Thyroid gland (tissue), 4 donors: ENCODE data around the gene GPR162.

Experiments
- CTCF ChIP-seq, 6 experiments: fragments of 200-600 bp in 3 of 6; fragments of 450-650 bp in 3 of 6; sonication (generic) in 3 of 6; IDR thresholded peaks; one replicate each; pipeline ENCODE4 v1.5.1; 2016 to 2019; ENCODE audit warnings: antibody characterized with exemption in 6 of 6, mild to moderate bottlenecking in 2 of 6, inconsistent platforms in 1 of 6, moderate library complexity in 1 of 6
- POLR2A ChIP-seq, 2 donors: fragments of 450-650 bp; IDR thresholded peaks; one replicate each; pipeline ENCODE4 v1.6.1; 2017; ENCODE audit warnings: antibody characterized with exemption in 2 of 2, mild to moderate bottlenecking in 2 of 2, moderate library complexity in 1 of 2

DNA sequence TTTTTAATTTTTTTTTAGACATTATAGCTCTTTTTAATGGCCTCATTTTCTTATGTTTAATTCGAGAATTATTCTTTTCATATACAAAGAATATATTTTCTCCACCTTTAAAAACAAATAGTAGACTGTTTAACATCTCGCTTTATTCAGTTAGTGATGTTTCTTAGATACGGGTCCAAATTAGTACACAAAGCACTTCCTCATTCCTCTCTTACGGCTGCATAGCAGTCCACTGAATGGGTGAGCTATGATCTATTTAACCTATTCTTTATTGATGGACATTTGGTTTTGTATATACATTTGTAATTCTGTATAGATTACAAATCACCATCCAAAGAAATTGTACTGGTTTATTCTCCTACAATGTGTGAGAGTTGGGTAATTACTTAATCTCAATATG lies 8.3 kb upstream of the GPR162 start:
- TF ChIP-seq CTCF (IDR thresholded peaks at IDR 0.05) (no peak), POLR2A (IDR thresholded peaks at IDR 0.05) (no peak)
